ENCODE data around the gene SMOC1. TPM values are rescaled to one million over a fixed set of nuclear protein-coding genes. Genes with fewer than 3 reads are reported as not detected.

Gene SMOC1
- polyA plus RNA-seq, 1 donor: 0.85 TPM

GRCh38 chr14:69919815-69920214 lies 40.6 kb downstream of the SMOC1 start:
- no CpG with 5 or more reads among the region's 1 CpG for WGBS (ENCODE audit: insufficient coverage, low lambda C conversion rate)
- Histone ChIP-seq H3K27ac (ENCODE audit: low read length) (no peak overlapping the region), H3K9me3 (ENCODE audit: control insufficient read depth, low read depth, low read length) (no peaks in the 10 kb centered on the region), H3K4me1 (ENCODE audit: control insufficient read depth, insufficient read depth, low read length) (no peaks in the 10 kb centered on the region), H3K4me3 (ENCODE audit: low read length) (no peak overlapping the region), H3K27me3 (ENCODE audit: control insufficient read depth, insufficient read depth, low read length) (no peaks in the 10 kb centered on the region), H3K36me3 (ENCODE audit: control insufficient read depth, insufficient read depth, low read length) (no peaks in the 10 kb centered on the region)
- no peak for DNase-seq

- Histone ChIP-seq H3K4me1 (ENCODE audit: control insufficient read depth, insufficient read depth, low read length) (no peaks in the 10 kb centered on the region), H3K36me3 (ENCODE audit: control insufficient read depth, insufficient read depth, low read length) (no peaks in the 10 kb centered on the region), H3K9me3 (ENCODE audit: control insufficient read depth, low read depth, low read length) (no peaks in the 10 kb centered on the region), H3K4me3 (ENCODE audit: low read length) (no peak overlapping the region), H3K27me3 (ENCODE audit: control insufficient read depth, insufficient read depth, low read length) (no peaks in the 10 kb centered on the region), H3K27ac (ENCODE audit: low read length) (no peak overlapping the region)
- no CpG with 5 or more reads among the region's 9 CpGs for WGBS (ENCODE audit: insufficient coverage, low lambda C conversion rate)
- DNase-seq: no peak
Observed at GRCh38 chr14:69921052-69921451, 41.8 kb downstream of the SMOC1 start.

DNA sequence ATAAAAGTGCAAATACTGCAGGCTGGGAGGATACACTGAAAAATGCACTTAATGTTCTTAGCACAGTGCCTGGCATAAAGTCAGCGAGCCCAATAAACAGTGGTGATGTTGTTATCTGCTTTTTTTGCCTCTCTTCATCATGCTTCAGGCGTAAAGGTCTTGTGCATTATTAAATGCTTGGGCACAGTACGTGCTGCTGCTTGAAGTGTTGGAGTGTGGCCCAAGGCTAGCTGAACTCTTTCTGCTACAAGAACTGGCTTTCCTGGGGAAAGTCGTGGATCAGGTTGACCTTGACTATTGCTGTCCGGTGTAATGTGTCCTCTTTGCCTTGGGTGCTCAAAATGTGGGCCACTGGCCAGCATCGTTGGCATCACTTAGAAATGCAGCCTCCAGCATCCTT lies 43.0 kb downstream of the SMOC1 start:
- Histone ChIP-seq H3K4me1 (ENCODE audit: control insufficient read depth, insufficient read depth, low read length) (no peaks in the 10 kb centered on the region), H3K27me3 (ENCODE audit: control insufficient read depth, insufficient read depth, low read length) (no peaks in the 10 kb centered on the region), H3K36me3 (ENCODE audit: control insufficient read depth, insufficient read depth, low read length) (no peaks in the 10 kb centered on the region), H3K27ac (ENCODE audit: low read length) (no peak overlapping the region), H3K4me3 (ENCODE audit: low read length) (no peak overlapping the region), H3K9me3 (ENCODE audit: control insufficient read depth, low read depth, low read length) (no peaks in the 10 kb centered on the region)
- no peak for DNase-seq
- 17% methylated on average over 1 of the region's 6 CpGs for WGBS (ENCODE audit: insufficient coverage, low lambda C conversion rate)

DNA sequence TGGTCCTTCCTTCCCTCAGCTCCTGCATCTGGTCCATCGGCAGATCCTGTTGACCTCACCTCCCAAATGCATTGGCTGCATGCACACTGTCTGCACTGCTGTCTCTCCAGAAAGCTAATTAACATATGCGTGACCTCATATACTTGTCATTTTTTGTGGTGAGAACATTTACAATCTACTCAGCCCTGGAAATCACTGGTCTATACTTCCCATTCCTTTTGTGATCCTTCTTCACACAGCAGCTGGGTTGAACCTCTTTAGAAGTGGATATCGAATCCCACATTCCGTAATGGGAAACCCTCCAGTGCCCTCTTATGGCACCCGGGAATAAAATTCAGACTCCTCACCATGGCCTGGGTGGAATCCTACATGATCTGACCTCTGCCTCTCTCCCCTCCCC lies 45.0 kb downstream of the SMOC1 start:
- H3K9me3 ChIP-seq (ENCODE audit: control insufficient read depth, low read depth, low read length): no peaks in the 10 kb centered on the region
- H3K27me3 ChIP-seq (ENCODE audit: control insufficient read depth, insufficient read depth, low read length): no peaks in the 10 kb centered on the region
- 80% methylated on average over 1 of the region's 5 CpGs for WGBS (ENCODE audit: insufficient coverage, low lambda C conversion rate)
- no peak overlapping the region for H3K27ac ChIP-seq (ENCODE audit: low read length)
- H3K4me1 ChIP-seq (ENCODE audit: control insufficient read depth, insufficient read depth, low read length): no peaks in the 10 kb centered on the region
- H3K4me3 ChIP-seq (ENCODE audit: low read length): no peak overlapping the region
- H3K36me3 ChIP-seq (ENCODE audit: control insufficient read depth, insufficient read depth, low read length): no peaks in the 10 kb centered on the region
- DNase-seq: no peak

- WGBS (ENCODE audit: insufficient coverage, low lambda C conversion rate): no CpG with 5 or more reads among the region's 6 CpGs
- no peaks in the 10 kb centered on the region for H3K9me3 ChIP-seq (ENCODE audit: control insufficient read depth, low read depth, low read length)
- H3K4me3 ChIP-seq (ENCODE audit: low read length): no peak overlapping the region
- no peaks in the 10 kb centered on the region for H3K27me3 ChIP-seq (ENCODE audit: control insufficient read depth, insufficient read depth, low read length)
- H3K36me3 ChIP-seq (ENCODE audit: control insufficient read depth, insufficient read depth, low read length): no peaks in the 10 kb centered on the region
- DNase-seq: no peak
- no peaks in the 10 kb centered on the region for H3K4me1 ChIP-seq (ENCODE audit: control insufficient read depth, insufficient read depth, low read length)
- H3K27ac ChIP-seq (ENCODE audit: low read length): no peak overlapping the region
Observed at GRCh38 chr14:69928111-69928523, 48.9 kb downstream of the SMOC1 start.

DNA sequence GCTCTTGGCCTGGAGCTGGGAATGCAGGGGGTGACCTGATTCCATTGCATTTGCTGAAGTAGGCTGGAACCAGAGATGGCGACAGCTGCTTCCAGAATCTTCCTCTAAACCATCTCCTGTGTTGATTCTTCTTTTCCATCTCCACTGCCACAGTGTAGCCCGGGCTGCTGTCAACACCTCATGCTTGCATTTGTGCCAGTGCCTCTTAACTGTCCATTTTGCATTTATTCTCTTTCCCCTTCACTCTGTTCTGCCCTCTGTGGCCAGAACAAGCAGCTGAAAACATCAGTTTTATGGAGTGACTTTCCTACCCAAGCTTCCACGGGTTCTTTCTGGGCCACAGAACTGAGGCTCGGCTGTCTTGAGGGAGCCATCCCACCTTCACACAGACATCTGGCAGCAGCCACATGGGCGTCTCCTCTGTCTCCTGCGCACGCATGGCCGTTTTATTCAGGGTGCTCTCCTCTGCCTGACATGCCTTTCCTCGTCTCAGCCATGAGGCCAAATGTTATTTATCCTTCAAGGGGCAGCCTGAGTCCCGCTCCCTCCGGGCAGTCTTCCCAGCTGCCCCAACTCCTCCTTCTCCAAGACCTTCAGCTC lies 51.7 kb downstream of the SMOC1 start:
- H3K4me1 ChIP-seq (ENCODE audit: control insufficient read depth, insufficient read depth, low read length): no peaks in the 10 kb centered on the region
- H3K27me3 ChIP-seq (ENCODE audit: control insufficient read depth, insufficient read depth, low read length): no peaks in the 10 kb centered on the region
- no peaks in the 10 kb centered on the region for H3K36me3 ChIP-seq (ENCODE audit: control insufficient read depth, insufficient read depth, low read length)
- H3K4me3 ChIP-seq (ENCODE audit: low read length): no peak overlapping the region
- H3K27ac ChIP-seq (ENCODE audit: low read length): no peak overlapping the region
- DNase-seq: no peak
- WGBS (ENCODE audit: insufficient coverage, low lambda C conversion rate): 100% methylated on average over 3 of the region's 11 CpGs
- no peaks in the 10 kb centered on the region for H3K9me3 ChIP-seq (ENCODE audit: control insufficient read depth, low read depth, low read length)

DNA sequence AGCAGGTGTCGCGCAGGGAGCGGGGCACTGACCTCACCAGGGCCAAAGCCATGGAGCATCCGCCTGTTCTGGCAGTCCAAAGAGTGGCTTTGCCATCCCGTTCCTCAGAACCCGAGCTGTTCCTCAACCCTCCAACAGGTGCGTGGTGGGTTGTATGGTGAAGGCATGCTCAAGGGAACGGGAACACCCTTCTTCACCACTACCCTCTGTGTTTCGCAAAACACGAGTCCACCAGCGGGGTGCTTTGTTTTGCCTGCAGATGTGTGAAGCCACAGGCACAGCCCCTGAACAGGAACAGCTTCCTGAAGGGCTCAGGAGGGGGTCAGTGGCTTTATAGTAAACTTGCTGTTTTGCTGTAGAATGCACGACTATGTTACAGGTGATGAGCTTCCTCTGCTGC lies 52.7 kb downstream of the SMOC1 start:
- Histone ChIP-seq H3K27me3 (ENCODE audit: control insufficient read depth, insufficient read depth, low read length) (no peaks in the 10 kb centered on the region), H3K36me3 (ENCODE audit: control insufficient read depth, insufficient read depth, low read length) (no peaks in the 10 kb centered on the region), H3K9me3 (ENCODE audit: control insufficient read depth, low read depth, low read length) (no peaks in the 10 kb centered on the region), H3K27ac (ENCODE audit: low read length) (no peak overlapping the region), H3K4me3 (ENCODE audit: low read length) (no peak overlapping the region), H3K4me1 (ENCODE audit: control insufficient read depth, insufficient read depth, low read length) (no peaks in the 10 kb centered on the region)
- no CpG with 5 or more reads among the region's 12 CpGs for WGBS (ENCODE audit: insufficient coverage, low lambda C conversion rate)
- no peak for DNase-seq

DNA sequence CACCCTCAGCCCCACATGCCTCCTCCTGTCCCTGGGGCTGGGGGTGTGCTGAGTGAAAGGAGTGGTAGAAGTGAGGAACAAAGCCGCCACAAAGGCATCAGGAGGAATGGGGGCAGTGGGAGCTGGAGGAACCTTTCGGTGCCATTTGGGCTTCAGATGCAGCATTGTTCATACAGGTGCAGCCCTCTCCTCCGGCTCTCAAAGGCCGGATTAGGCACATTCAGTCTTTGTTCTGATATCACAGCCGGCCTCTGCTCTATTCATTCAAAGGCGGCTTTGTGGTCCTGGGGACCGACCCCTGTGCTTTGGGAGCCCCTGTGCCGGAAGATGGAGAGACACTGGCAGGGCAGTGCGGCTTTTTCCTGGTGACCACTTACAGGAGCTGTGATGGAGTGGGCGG lies 53.2 kb downstream of the SMOC1 start:
- Histone ChIP-seq H3K36me3 (ENCODE audit: control insufficient read depth, insufficient read depth, low read length) (no peaks in the 10 kb centered on the region), H3K9me3 (ENCODE audit: control insufficient read depth, low read depth, low read length) (no peaks in the 10 kb centered on the region), H3K4me3 (ENCODE audit: low read length) (no peak overlapping the region), H3K4me1 (ENCODE audit: control insufficient read depth, insufficient read depth, low read length) (no peaks in the 10 kb centered on the region), H3K27me3 (ENCODE audit: control insufficient read depth, insufficient read depth, low read length) (no peaks in the 10 kb centered on the region), H3K27ac (ENCODE audit: low read length) (no peak overlapping the region)
- no CpG with 5 or more reads among the region's 10 CpGs for WGBS (ENCODE audit: insufficient coverage, low lambda C conversion rate)
- no peak for DNase-seq

- DNase-seq: no peak
- no peaks in the 10 kb centered on the region for H3K27me3 ChIP-seq (ENCODE audit: control insufficient read depth, insufficient read depth, low read length)
- no peak overlapping the region for H3K4me3 ChIP-seq (ENCODE audit: low read length)
- H3K27ac ChIP-seq (ENCODE audit: low read length): no peak overlapping the region
- WGBS (ENCODE audit: insufficient coverage, low lambda C conversion rate): 76% methylated on average over 3 of the region's 9 CpGs
- H3K9me3 ChIP-seq (ENCODE audit: control insufficient read depth, low read depth, low read length): no peaks in the 10 kb centered on the region
- no peaks in the 10 kb centered on the region for H3K4me1 ChIP-seq (ENCODE audit: control insufficient read depth, insufficient read depth, low read length)
- no peaks in the 10 kb centered on the region for H3K36me3 ChIP-seq (ENCODE audit: control insufficient read depth, insufficient read depth, low read length)
Observed at GRCh38 chr14:69933623-69934275, 54.5 kb downstream of the SMOC1 start.

- no peak for DNase-seq
- peaks cover 9% of the 10 kb centered on the region for H3K4me1 ChIP-seq (ENCODE audit: control insufficient read depth, insufficient read depth, low read length)
- 40% methylated on average over 1 of the region's 12 CpGs for WGBS (ENCODE audit: insufficient coverage, low lambda C conversion rate)
- H3K27me3 ChIP-seq (ENCODE audit: control insufficient read depth, insufficient read depth, low read length): no peaks in the 10 kb centered on the region
- H3K36me3 ChIP-seq (ENCODE audit: control insufficient read depth, insufficient read depth, low read length): no peaks in the 10 kb centered on the region
- H3K4me3 ChIP-seq (ENCODE audit: low read length): no peak overlapping the region
- H3K9me3 ChIP-seq (ENCODE audit: control insufficient read depth, low read depth, low read length): no peaks in the 10 kb centered on the region
- H3K27ac ChIP-seq (ENCODE audit: low read length): no peak overlapping the region
Observed at GRCh38 chr14:69937367-69938081, 58.3 kb downstream of the SMOC1 start.

Measured in large intestine (tissue), 3 donors.